Thyroid gland (tissue), 4 donors: ENCODE results near the gene TMCC2. TPM values are rescaled to one million over a fixed set of nuclear protein-coding genes. Genes with fewer than 3 reads are reported as not detected.
A peak's percentile ranks its signal among the peaks of the same experiment; 100 is the strongest.

ENCODE experiments used
- DNase-seq, 2 donors: peaks; one replicate each; pipeline ENCODE4 v3.0.0-alpha.2; 2019
- H3K27ac ChIP-seq, 3 donors: fragments of 200-600 bp; sonication (generic); 1 replicate in 2 of 3; 2 replicates in 1 of 3; pipeline ENCODE4 v1.5.1; 2016 to 2019; ENCODE audit warnings: mild to moderate bottlenecking in 1 of 3, moderate library complexity in 1 of 3
- H3K27me3 ChIP-seq: fragments of 200-600 bp; sonication (generic); one replicate; pipeline ENCODE4 v1.5.1; 2019
- H3K36me3 ChIP-seq, 2 donors: fragments of 200-600 bp; sonication (generic); one replicate each; pipeline ENCODE4 v1.5.1; 2016 to 2019
- H3K4me1 ChIP-seq, 2 donors: fragments of 200-600 bp; sonication (generic); one replicate each; pipeline ENCODE4 v1.5.1; 2017 to 2019
- H3K4me3 ChIP-seq, 3 donors: fragments of 200-600 bp; sonication (generic); replicated peaks in 1 of 3; 1 replicate in 2 of 3; 2 replicates in 1 of 3; pipeline ENCODE4 v1.5.1; 2016; ENCODE audit warnings: mild to moderate bottlenecking in 1 of 3
- H3K9me3 ChIP-seq: fragments of 200-600 bp; sonication (generic); one replicate; pipeline ENCODE4 v1.5.1; 2017
- CTCF ChIP-seq, 6 experiments: fragments of 200-600 bp in 3 of 6; fragments of 450-650 bp in 3 of 6; sonication (generic) in 3 of 6; IDR thresholded peaks; one replicate each; pipeline ENCODE4 v1.5.1; 2016 to 2019; ENCODE audit warnings: antibody characterized with exemption in 6 of 6, mild to moderate bottlenecking in 2 of 6, inconsistent platforms in 1 of 6, moderate library complexity in 1 of 6
- POLR2A ChIP-seq, 2 donors: fragments of 450-650 bp; IDR thresholded peaks; one replicate each; pipeline ENCODE4 v1.6.1; 2017; ENCODE audit warnings: antibody characterized with exemption in 2 of 2, mild to moderate bottlenecking in 2 of 2, moderate library complexity in 1 of 2
- WGBS, 2 donors: methylation state at CpG; one replicate each; pipeline ENCODE4 v1.1.5; 2017; 5-methylcytosine and 5-hydroxymethylcytosine counted together
- intact Hi-C: fragments of 100-400 bp; cut with DNase I; formaldehyde crosslinking; loops from one replicate; pipeline ENCODE4 v1.15.1; 2023
- total RNA-seq, 4 donors: library from RNA; depleted of rRNA; stranded (reverse); fragments of >200 nt; gene quantifications; one replicate each; pipeline ENCODE4 v1.2.3, GENCODE V29; 2016

The TMCC2 gene
- total RNA-seq, 4 donors from 2014 or later: 2.3 to 3.6 (median 3.1) TPM

GRCh38 chr1:205316161-205316566 lies 88.4 kb downstream of the TMCC2 start:
- 22% methylated on average over 2 of the region's 2 CpGs for WGBS, 2 donors
- Histone ChIP-seq H3K4me1 (peaks cover 60 to 75% of the 10 kb centered on the region in 2 donors), H3K27ac (peak overlapping the region; percentile 63 to 94 (median 90))

GRCh38 chr1:205317311-205317917 lies 89.7 kb downstream of the TMCC2 start:
- Histone ChIP-seq H3K27me3 (no peaks in the 10 kb centered on the region), H3K4me1 (peaks cover 63 to 74% of the 10 kb centered on the region in 2 donors), H3K4me3 (no peak overlapping the region), H3K36me3 (no peaks in the 10 kb centered on the region), H3K27ac (peak overlapping the region; percentile 63 to 94 (median 90)), H3K9me3 (no peaks in the 10 kb centered on the region)
- peak; percentile 99 for DNase-seq
- intact Hi-C loops: no loop called here
- TF ChIP-seq POLR2A (IDR thresholded peaks at IDR 0.05): peak in 1 of 2 donors; percentile 76
- peak in 1 of 6 experiments; percentile 25 for TF ChIP-seq CTCF (IDR thresholded peaks at IDR 0.05)
- WGBS, 2 donors: 18 to 26% methylated on average over 6 to 7 of the region's 7 CpGs

More at GRCh38 chr1:205316161-205316566, 88.4 kb downstream of the TMCC2 start:
- H3K36me3 ChIP-seq: peaks cover 1 to 7% of the 10 kb centered on the region in 2 donors
- no peaks in the 10 kb centered on the region for H3K9me3 ChIP-seq
- intact Hi-C loops: no loop called here
- no peaks in the 10 kb centered on the region for H3K27me3 ChIP-seq
- H3K4me3 ChIP-seq: no peak overlapping the region
- peak in 1 of 2 donors; percentile 32 for DNase-seq
- TF ChIP-seq POLR2A (IDR thresholded peaks at IDR 0.05): no peak
- no peak for TF ChIP-seq CTCF (IDR thresholded peaks at IDR 0.05)

GRCh38 chr1:205318231-205318991 lies 90.7 kb downstream of the TMCC2 start:
- no peaks in the 10 kb centered on the region for H3K9me3 ChIP-seq
- no peak for TF ChIP-seq CTCF (IDR thresholded peaks at IDR 0.05)
- no peak for TF ChIP-seq POLR2A (IDR thresholded peaks at IDR 0.05)
- H3K36me3 ChIP-seq: no peaks in the 10 kb centered on the region
- H3K4me3 ChIP-seq: peak overlapping the region in 1 of 3 donors; percentile 22
- peak in 1 of 2 donors; percentile 27 for DNase-seq
- H3K4me1 ChIP-seq: peaks cover 57 to 70% of the 10 kb centered on the region in 2 donors
- intact Hi-C loops: no loop called here
- H3K27ac ChIP-seq: peak overlapping the region; percentile 57 to 94 (median 90)
- H3K27me3 ChIP-seq: no peaks in the 10 kb centered on the region
- 68 to 76% methylated on average over 6 of the region's 6 CpGs for WGBS, 2 donors

- no peaks in the 10 kb centered on the region for H3K9me3 ChIP-seq
- TF ChIP-seq CTCF (IDR thresholded peaks at IDR 0.05) (no peak), POLR2A (IDR thresholded peaks at IDR 0.05) (peak in 1 of 2 donors; percentile 25)
- peaks cover 48 to 60% of the 10 kb centered on the region in 2 donors for H3K4me1 ChIP-seq
- 13 to 15% methylated on average over 5 to 6 of the region's 6 CpGs for WGBS, 2 donors
- H3K4me3 ChIP-seq: peak overlapping the region in 2 of 3 donors; percentile 22 to 27
- H3K36me3 ChIP-seq: no peaks in the 10 kb centered on the region
- peak; percentile 91 to 93 for DNase-seq
- peak overlapping the region; percentile 57 to 94 (median 90) for H3K27ac ChIP-seq
- no peaks in the 10 kb centered on the region for H3K27me3 ChIP-seq
- intact Hi-C loops: no loop called here
Observed at GRCh38 chr1:205319081-205320018, 91.6 kb downstream of the TMCC2 start.
